OCI-LY7 (cell line): Measurements from ENCODE around the gene CMTM7. TPM values are rescaled to one million over a fixed set of nuclear protein-coding genes. Genes with fewer than 3 reads are reported as not detected.

Experiments
- BruUV-seq: library from RNA; stranded (reverse); fragments of 400-500 nt; replicated peaks from 2 replicates; lab custom pipeline; 2021; lab: Mats Ljungman, UMichigan
- CTCF ChIA-PET: fragments of 300-600 bp; sonication (Branson Sonifier 250); formaldehyde crosslinking; loops from one replicate; lab custom pipeline; 2022; ENCODE audit warnings: antibody characterized with exemption; ENCODE audit not compliant: unreplicated experiment; lab: Charles Lee
- POLR2A ChIA-PET: fragments of 300-600 bp; sonication (Branson Sonifier 250); formaldehyde crosslinking; loops from one replicate; lab custom pipeline; 2022; ENCODE audit warnings: antibody characterized with exemption; lab: Charles Lee
- DNase-seq: peaks from one replicate; pipeline ENCODE4 v3.0.0-alpha.2; 2015; ENCODE audit warnings: low spot score
- H2AFZ ChIP-seq: fragments of 200-600 bp; sonication (generic), shearing (Covaris generic); 2 replicates; pipeline ENCODE4 v1.6.1; 2014; ENCODE audit warnings: mild to moderate bottlenecking, antibody characterized with exemption, low read length, moderate library complexity
- H3K27ac ChIP-seq: fragments of 200-600 bp; sonication (generic); 2 replicates; pipeline ENCODE4 v1.5.1; 2014; ENCODE audit warnings: mixed run types, low read depth, mild to moderate bottlenecking, moderate library complexity, low read length, inconsistent platforms; ENCODE audit not compliant: poor library complexity, severe bottlenecking
- H3K36me3 ChIP-seq: fragments of 200-600 bp; sonication (generic); 2 replicates; pipeline ENCODE4 v1.6.1; 2014; ENCODE audit warnings: mild to moderate bottlenecking, antibody characterized with exemption, low read length, moderate library complexity, mixed read lengths; ENCODE audit not compliant: insufficient read depth
- H3K4me1 ChIP-seq: fragments of 200-600 bp; sonication (generic); 2 replicates; pipeline ENCODE4 v1.5.1; 2014; ENCODE audit warnings: mild to moderate bottlenecking, low read length; ENCODE audit not compliant: insufficient read depth, poor library complexity, severe bottlenecking
- H3K4me2 ChIP-seq: fragments of 200-600 bp; sonication (generic); 2 replicates; pipeline ENCODE4 v1.6.1; 2014; ENCODE audit warnings: mild to moderate bottlenecking, low read length
- H3K4me3 ChIP-seq: fragments of 200-600 bp; sonication (generic); 2 replicates; pipeline ENCODE4 v1.5.1; 2014; ENCODE audit warnings: mild to moderate bottlenecking, low read depth, low read length; ENCODE audit not compliant: poor library complexity, severe bottlenecking
- H3K79me2 ChIP-seq: fragments of 200-600 bp; sonication (generic); 2 replicates; pipeline ENCODE4 v1.6.1; 2016; ENCODE audit warnings: low read depth, mild to moderate bottlenecking, low read length, moderate library complexity, mixed read lengths; ENCODE audit not compliant: insufficient read depth
- H3K9me2 ChIP-seq: fragments of 200-600 bp; sonication (generic); 2 replicates; pipeline ENCODE4 v1.6.1; 2016; ENCODE audit warnings: mild to moderate bottlenecking, low read length, mixed read lengths; ENCODE audit not compliant: insufficient read depth
- H3K9me3 ChIP-seq: fragments of 200-600 bp; sonication (generic); 2 replicates; pipeline ENCODE4 v1.6.1; 2014; ENCODE audit warnings: mild to moderate bottlenecking, mixed run types, low read length, mixed read lengths
- H4K20me1 ChIP-seq: fragments of 200-600 bp; sonication (generic); 2 replicates; pipeline ENCODE4 v1.6.1; 2014; ENCODE audit warnings: mild to moderate bottlenecking, antibody characterized with exemption, low read length, moderate library complexity, mixed read lengths; ENCODE audit not compliant: insufficient read depth
- CTCF ChIP-seq: fragments of 200-600 bp; sonication (generic); conservative IDR thresholded peaks from 2 replicates; pipeline ENCODE4 v1.5.1; 2014; ENCODE audit warnings: mild to moderate bottlenecking, antibody characterized with exemption, low read length, moderate library complexity, mixed read lengths
- EZH2phosphoT487 ChIP-seq: fragments of 200-600 bp; sonication (generic); IDR thresholded peaks from 2 replicates; pipeline ENCODE4 v1.6.1; 2018; ENCODE audit warnings: low read depth, borderline replicate concordance, mild to moderate bottlenecking, mixed run types, antibody characterized with exemption, low read length, moderate library complexity, mixed read lengths
- intact Hi-C: fragments of 100-400 bp; cut with micrococcal nuclease; formaldehyde crosslinking; loops from one replicate; pipeline ENCODE4 v1.10.0; 2022; ENCODE audit not compliant: unreplicated experiment
- total RNA-seq, 2 experiments: library from RNA; depleted of rRNA in 1 of 2; stranded (reverse); fragments of >200 nt in 1 of 2; shearing (Covaris generic) in 1 of 2; gene quantifications; 2 replicates each; pipeline ENCODE4 v1.2.3, GENCODE V29; 2014 to 2022

CMTM7 gene
- total RNA-seq, 2 experiments from 2014 or later, result 16.0 to 19.0 TPM

- intact Hi-C loops, result no loop called here
- peaks cover 49% of the 10 kb centered on the region for H3K36me3 ChIP-seq
- ChIA-PET POLR2A (interaction anchor here (0.7 to 1.2 kb wide), 4 partner anchors 9 to 1062 kb away, joined by 3 to 4 read pairs (median 4); no protein-coding TSS in a partner anchor), CTCF (no interaction called here)
- no peaks in the 10 kb centered on the region for H3K9me2 ChIP-seq
- no peaks in the 10 kb centered on the region for H3K79me2 ChIP-seq
- H3K4me3 ChIP-seq, result no peak overlapping the region
- no peak overlapping the region for H3K4me2 ChIP-seq
- no TSS peak for BruUV-seq
- no peak overlapping the region for H3K27ac ChIP-seq
- H3K4me1 ChIP-seq, result peaks cover 14% of the 10 kb centered on the region
- TF ChIP-seq EZH2phosphoT487, result no peak
- TF ChIP-seq CTCF, result no peak
- H4K20me1 ChIP-seq, result no peaks in the 10 kb centered on the region
- no peak overlapping the region for H2AFZ ChIP-seq
- H3K9me3 ChIP-seq, result no peaks in the 10 kb centered on the region
- DNase-seq, result no peak
These were observed 96.9 kb downstream of the CMTM7 start for GRCh38 chr3:32488474-32489008.

- POLR2A ChIA-PET, result interaction anchor here (0.5 to 1.4 kb wide), 2 partner anchors 9 to 121 kb away, joined by 3 read pairs; no protein-coding TSS in a partner anchor
- Histone ChIP-seq H3K4me2 (no peak overlapping the region), H3K9me2 (no peaks in the 10 kb centered on the region), H2AFZ (no peak overlapping the region), H4K20me1 (no peaks in the 10 kb centered on the region), H3K79me2 (peaks cover 15% of the 10 kb centered on the region; the same call in 1 of the 2 replicates), H3K9me3 (no peaks in the 10 kb centered on the region), H3K36me3 (peaks cover 30% of the 10 kb centered on the region), H3K27ac (no peak overlapping the region), H3K4me3 (no peak overlapping the region), H3K4me1 (peaks cover 15% of the 10 kb centered on the region)
- TF ChIP-seq EZH2phosphoT487 (no peak), CTCF (no peak)
- intact Hi-C loops, result no loop called here
- no TSS peak for BruUV-seq
- CTCF ChIA-PET, result no interaction called here
- DNase-seq, result no peak
These were observed 101.2 kb downstream of the CMTM7 start for GRCh38 chr3:32492684-32493436.
